Measurements from ENCODE around the gene ADARB1. TPM values are rescaled to one million over a fixed set of nuclear protein-coding genes. Genes with fewer than 3 reads are reported as not detected.

ADARB1 gene
- total RNA-seq, 1 donor from 2014 or later, result 5.1 TPM

DNA sequence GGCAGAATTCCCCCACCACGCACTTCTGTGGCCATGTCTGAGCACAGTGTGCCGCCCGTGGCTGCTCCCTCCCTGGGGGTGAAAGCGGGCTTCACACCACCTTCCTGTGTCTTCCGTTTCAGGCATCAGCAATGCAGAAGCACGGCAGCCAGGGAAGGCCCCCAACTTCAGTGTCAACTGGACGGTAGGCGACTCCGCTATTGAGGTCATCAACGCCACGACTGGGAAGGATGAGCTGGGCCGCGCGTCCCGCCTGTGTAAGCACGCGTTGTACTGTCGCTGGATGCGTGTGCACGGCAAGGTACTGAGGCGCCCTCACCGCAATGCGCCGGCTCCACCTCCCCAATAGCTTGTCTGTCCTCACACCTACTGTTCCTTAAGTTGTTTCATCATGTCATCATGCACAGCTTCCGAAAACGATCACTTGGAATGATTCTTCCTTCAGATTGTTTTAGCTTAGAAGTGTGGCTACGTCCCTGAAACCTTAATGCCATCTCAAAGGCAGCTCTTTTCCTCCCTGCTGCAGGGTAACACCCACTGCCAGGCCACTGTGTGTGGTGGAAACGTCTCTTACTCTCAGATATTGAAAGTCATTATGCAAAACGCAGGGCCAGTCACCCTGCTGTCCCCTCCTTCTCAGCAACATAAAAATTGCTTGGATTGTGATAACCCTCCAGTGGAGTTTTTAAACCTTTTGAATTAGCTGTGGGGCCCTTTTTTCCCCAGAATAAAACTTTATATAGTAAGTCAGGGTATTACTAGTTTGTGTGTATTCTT is 146.5 kb downstream of the ADARB1 start:
- no peak overlapping the region for H2AFZ ChIP-seq (replicated peaks)
- Mint-ChIP-seq H3K4me3 (no peak overlapping the region), H3K36me3 (peaks cover 10% of the 10 kb centered on the region), H3K9me3 (peaks cover 9% of the 10 kb centered on the region), H3K27me3 (ENCODE audit: insufficient read depth, low read depth) (peaks cover 3% of the 10 kb centered on the region), H3K4me1 (peaks cover 2% of the 10 kb centered on the region), H3K27ac (no peak overlapping the region)
- DNase-seq (ENCODE audit: low spot score), result no peak
- H4K20me1 ChIP-seq (ENCODE audit: low read depth), result no peaks in the 10 kb centered on the region
- no peak overlapping the region for H3K4me2 ChIP-seq
- H3K9ac ChIP-seq, result no peak overlapping the region
- peaks cover 3% of the 10 kb centered on the region for H3F3A ChIP-seq (ENCODE audit: low read depth)
- TF ChIP-seq EZH2 (IDR thresholded peaks at IDR 0.05), result no peak
- no peak for TF ChIP-seq EZH2phosphoT487 (IDR thresholded peaks at IDR 0.05)
- TF ChIP-seq, protein P1, sequence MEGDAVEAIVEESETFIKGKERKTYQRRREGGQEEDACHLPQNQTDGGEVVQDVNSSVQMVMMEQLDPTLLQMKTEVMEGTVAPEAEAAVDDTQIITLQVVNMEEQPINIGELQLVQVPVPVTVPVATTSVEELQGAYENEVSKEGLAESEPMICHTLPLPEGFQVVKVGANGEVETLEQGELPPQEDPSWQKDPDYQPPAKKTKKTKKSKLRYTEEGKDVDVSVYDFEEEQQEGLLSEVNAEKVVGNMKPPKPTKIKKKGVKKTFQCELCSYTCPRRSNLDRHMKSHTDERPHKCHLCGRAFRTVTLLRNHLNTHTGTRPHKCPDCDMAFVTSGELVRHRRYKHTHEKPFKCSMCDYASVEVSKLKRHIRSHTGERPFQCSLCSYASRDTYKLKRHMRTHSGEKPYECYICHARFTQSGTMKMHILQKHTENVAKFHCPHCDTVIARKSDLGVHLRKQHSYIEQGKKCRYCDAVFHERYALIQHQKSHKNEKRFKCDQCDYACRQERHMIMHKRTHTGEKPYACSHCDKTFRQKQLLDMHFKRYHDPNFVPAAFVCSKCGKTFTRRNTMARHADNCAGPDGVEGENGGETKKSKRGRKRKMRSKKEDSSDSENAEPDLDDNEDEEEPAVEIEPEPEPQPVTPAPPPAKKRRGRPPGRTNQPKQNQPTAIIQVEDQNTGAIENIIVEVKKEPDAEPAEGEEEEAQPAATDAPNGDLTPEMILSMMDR (IDR thresholded peaks at IDR 0.05), result no peak
- no peaks in the 10 kb centered on the region for H3K36me3 ChIP-seq
- no peaks in the 10 kb centered on the region for H3K27me3 ChIP-seq
- no peaks in the 10 kb centered on the region for H3K4me1 ChIP-seq
- H3K79me2 ChIP-seq (ENCODE audit: low read depth), result no peaks in the 10 kb centered on the region
- H3K4me3 ChIP-seq, result no peak overlapping the region
- H3K9me3 ChIP-seq (ENCODE audit: low read depth), result peaks cover 4% of the 10 kb centered on the region
- H3K27ac ChIP-seq, result no peak overlapping the region

DNA sequence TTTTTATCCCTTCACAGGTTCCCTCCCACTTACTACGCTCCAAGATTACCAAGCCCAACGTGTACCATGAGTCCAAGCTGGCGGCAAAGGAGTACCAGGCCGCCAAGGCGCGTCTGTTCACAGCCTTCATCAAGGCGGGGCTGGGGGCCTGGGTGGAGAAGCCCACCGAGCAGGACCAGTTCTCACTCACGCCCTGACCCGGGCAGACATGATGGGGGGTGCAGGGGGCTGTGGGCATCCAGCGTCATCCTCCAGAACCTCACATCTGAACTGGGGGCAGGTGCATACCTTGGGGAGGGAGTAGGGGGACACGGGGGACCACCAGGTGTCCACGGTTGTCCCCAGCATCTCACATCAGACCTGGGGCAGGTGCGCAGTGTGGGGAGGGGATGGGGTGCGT is 147.6 kb downstream of the ADARB1 start:
- Histone ChIP-seq H3K27me3 (no peaks in the 10 kb centered on the region), H3K4me3 (no peak overlapping the region), H3K9me3 (ENCODE audit: low read depth) (no peaks in the 10 kb centered on the region), H4K20me1 (ENCODE audit: low read depth) (no peaks in the 10 kb centered on the region), H3K4me2 (no peak overlapping the region), H3K79me2 (ENCODE audit: low read depth) (no peaks in the 10 kb centered on the region), H3K9ac (no peak overlapping the region), H3K4me1 (no peaks in the 10 kb centered on the region), H3K36me3 (no peaks in the 10 kb centered on the region), H3K27ac (no peak overlapping the region), H2AFZ (replicated peaks) (no peak overlapping the region), H3F3A (ENCODE audit: low read depth) (peaks cover 3% of the 10 kb centered on the region)
- H3K4me3 Mint-ChIP-seq, result no peak overlapping the region
- H3K4me1 Mint-ChIP-seq, result peaks cover 4% of the 10 kb centered on the region
- TF ChIP-seq EZH2 (IDR thresholded peaks at IDR 0.05), result no peak
- no peak for TF ChIP-seq EZH2phosphoT487 (IDR thresholded peaks at IDR 0.05)
- TF ChIP-seq, protein P1 (IDR thresholded peaks at IDR 0.05), result no peak
- H3K36me3 Mint-ChIP-seq, result peaks cover 10% of the 10 kb centered on the region
- H3K9me3 Mint-ChIP-seq, result peaks cover 5% of the 10 kb centered on the region
- H3K27me3 Mint-ChIP-seq (ENCODE audit: insufficient read depth, low read depth), result peaks cover 4% of the 10 kb centered on the region
- no peak overlapping the region for H3K27ac Mint-ChIP-seq
- no peak for DNase-seq (ENCODE audit: low spot score)

DNA sequence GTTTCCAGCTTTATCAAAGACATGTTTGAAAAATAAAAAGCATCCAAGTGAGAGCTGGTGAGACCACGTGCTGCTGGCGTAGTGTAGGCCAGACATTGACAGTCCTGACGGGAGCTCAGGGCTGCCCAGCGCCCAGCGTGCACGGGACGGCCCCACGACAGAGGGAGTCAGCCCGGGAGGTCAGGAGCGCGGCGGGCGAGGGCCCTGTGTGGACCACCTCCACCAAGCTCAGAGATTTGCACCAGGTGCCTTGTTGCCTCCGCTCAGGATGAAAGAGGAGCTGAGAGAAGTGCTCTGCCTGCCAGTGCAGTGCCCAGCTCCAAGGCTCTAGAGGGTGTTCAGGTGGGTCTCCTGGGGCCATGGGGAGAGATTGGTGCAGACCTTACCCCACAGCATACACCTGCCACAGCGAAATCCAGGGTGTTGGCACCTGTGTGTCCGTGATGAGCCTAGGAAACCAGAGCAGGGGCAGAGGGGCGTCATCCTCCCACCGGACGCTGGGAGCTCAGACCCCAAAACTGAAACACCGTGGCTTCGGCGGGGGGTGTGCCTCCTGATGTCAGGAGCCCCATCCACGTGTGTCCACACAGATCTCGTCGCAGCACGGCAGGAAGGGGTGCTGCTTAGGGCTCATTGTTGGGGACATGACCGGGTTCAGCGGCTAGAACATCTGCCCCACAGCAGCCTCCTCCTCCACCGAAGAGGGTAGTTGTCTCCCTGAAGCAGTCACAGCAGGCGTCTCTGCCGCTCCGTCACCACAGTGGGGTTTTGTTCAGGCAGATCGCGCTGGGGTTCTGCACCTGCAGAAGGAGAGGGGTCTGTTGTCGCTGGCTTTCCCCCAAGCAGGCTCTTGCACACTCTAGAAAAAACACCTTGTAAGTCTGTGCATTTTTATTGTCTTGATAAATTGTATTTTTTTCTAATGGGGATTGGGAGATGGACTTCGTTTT is 149.1 kb downstream of the ADARB1 start:
- Histone ChIP-seq H3K9ac (no peak overlapping the region), H3K36me3 (no peaks in the 10 kb centered on the region), H3K4me3 (no peak overlapping the region), H3K27me3 (no peaks in the 10 kb centered on the region), H3F3A (ENCODE audit: low read depth) (peaks cover 3% of the 10 kb centered on the region), H3K4me2 (no peak overlapping the region), H4K20me1 (ENCODE audit: low read depth) (no peaks in the 10 kb centered on the region), H3K9me3 (ENCODE audit: low read depth) (no peaks in the 10 kb centered on the region), H3K27ac (no peak overlapping the region), H3K79me2 (ENCODE audit: low read depth) (no peaks in the 10 kb centered on the region), H2AFZ (replicated peaks) (no peak overlapping the region), H3K4me1 (no peaks in the 10 kb centered on the region)
- no peaks in the 10 kb centered on the region for H3K9me3 Mint-ChIP-seq
- no peak for DNase-seq (ENCODE audit: low spot score)
- H3K4me3 Mint-ChIP-seq, result no peak overlapping the region
- peaks cover 7% of the 10 kb centered on the region for H3K36me3 Mint-ChIP-seq
- peaks cover 4% of the 10 kb centered on the region for H3K27me3 Mint-ChIP-seq (ENCODE audit: insufficient read depth, low read depth)
- peaks cover 7% of the 10 kb centered on the region for H3K4me1 Mint-ChIP-seq
- no peak overlapping the region for H3K27ac Mint-ChIP-seq
- no peak for TF ChIP-seq EZH2phosphoT487 (IDR thresholded peaks at IDR 0.05)
- no peak for TF ChIP-seq EZH2 (IDR thresholded peaks at IDR 0.05)
- TF ChIP-seq, protein P1 (IDR thresholded peaks at IDR 0.05), result no peak
